MM.1S (cell line): ENCODE data around the gene PTPRK.

ENCODE experiments used
- EZH2 ChIP-seq: fragments of 300-600 bp; sonication (generic); optimal IDR thresholded peaks from 2 replicates; pipeline ENCODE3; 2017; ENCODE audit warnings: low read depth, mild to moderate bottlenecking, antibody characterized with exemption, low read length, mixed read lengths
- TF ChIP-seq, protein P1 (sequence below): fragments of 300-600 bp; sonication (generic); IDR thresholded peaks from 2 replicates; pipeline ENCODE4 v1.5.1; 2016; ENCODE audit warnings: antibody characterized with exemption, low read length, mixed read lengths

DNA sequence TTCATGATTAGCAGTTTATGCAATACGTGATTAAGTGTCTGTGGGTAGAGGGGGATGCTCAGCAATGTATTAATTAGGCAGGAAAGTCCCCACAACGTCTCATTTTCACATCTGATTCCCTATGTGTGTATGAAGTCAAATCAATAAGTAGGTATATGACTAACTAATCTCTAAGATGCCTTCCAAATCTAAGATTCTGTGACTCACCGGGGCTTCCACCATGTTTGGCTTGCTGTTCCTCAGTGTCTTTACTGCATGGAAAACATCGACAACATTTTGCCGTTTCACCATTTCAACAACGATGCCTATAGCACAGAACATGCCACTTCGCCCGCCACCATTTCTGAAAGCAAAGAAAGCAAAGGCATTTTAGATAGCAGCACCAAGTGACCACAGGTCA, 547.6 kb downstream of the PTPRK start:
- TF ChIP-seq, protein P1, sequence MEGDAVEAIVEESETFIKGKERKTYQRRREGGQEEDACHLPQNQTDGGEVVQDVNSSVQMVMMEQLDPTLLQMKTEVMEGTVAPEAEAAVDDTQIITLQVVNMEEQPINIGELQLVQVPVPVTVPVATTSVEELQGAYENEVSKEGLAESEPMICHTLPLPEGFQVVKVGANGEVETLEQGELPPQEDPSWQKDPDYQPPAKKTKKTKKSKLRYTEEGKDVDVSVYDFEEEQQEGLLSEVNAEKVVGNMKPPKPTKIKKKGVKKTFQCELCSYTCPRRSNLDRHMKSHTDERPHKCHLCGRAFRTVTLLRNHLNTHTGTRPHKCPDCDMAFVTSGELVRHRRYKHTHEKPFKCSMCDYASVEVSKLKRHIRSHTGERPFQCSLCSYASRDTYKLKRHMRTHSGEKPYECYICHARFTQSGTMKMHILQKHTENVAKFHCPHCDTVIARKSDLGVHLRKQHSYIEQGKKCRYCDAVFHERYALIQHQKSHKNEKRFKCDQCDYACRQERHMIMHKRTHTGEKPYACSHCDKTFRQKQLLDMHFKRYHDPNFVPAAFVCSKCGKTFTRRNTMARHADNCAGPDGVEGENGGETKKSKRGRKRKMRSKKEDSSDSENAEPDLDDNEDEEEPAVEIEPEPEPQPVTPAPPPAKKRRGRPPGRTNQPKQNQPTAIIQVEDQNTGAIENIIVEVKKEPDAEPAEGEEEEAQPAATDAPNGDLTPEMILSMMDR: no peak
- TF ChIP-seq EZH2: no peak
